ENCODE data around the gene ZNF644. TPM values are rescaled to one million over a fixed set of nuclear protein-coding genes. Genes with fewer than 3 reads are reported as not detected.

ZNF644 gene
- total and polyA plus RNA-seq, 11 donors = 15.2 to 46.6 (median 31.4) TPM

- H3K4me1 ChIP-seq = peaks cover 0 to 13% (median 8%) of the 10 kb centered on the region in 12 donors
- DNase-seq = no peak
- H3K36me3 ChIP-seq = no peaks in the 10 kb centered on the region
- 85 to 94% (median 88%) methylated on average over 1 of the region's 1 CpG for WGBS, 4 donors
- TF ChIP-seq POLR2A (IDR thresholded peaks at IDR 0.05) = no peak
- peak in 6 of 12 donors; percentile 5 to 26 (median 20) for TF ChIP-seq CTCF (IDR thresholded peaks at IDR 0.05)
- H3K27me3 ChIP-seq = peaks cover 0 to 11% (median 0%) of the 10 kb centered on the region in 9 donors
- no peak overlapping the region for H3K4me3 ChIP-seq
- intact Hi-C loops (cut with DNase I) = loop anchor here in 3 of 10 donors (10.0 kb wide), 3 partner anchors 172 to 302 kb away; no protein-coding TSS in a partner anchor
- no peak overlapping the region for H3K27ac ChIP-seq
- no peaks in the 10 kb centered on the region for H3K9me3 ChIP-seq
- ATAC-seq = no peak
Observed at GRCh38 chr1:91026777-91027176, 4.9 kb upstream of the ZNF644 start.

- ATAC-seq (no peak), DNase-seq (no peak)
- Histone ChIP-seq H3K9me3 (no peaks in the 10 kb centered on the region), H3K4me3 (no peak overlapping the region), H3K36me3 (no peaks in the 10 kb centered on the region), H3K4me1 (peaks cover 0 to 13% (median 8%) of the 10 kb centered on the region in 12 donors), H3K27ac (no peak overlapping the region), H3K27me3 (peaks cover 0 to 8% (median 0%) of the 10 kb centered on the region in 9 donors)
- intact Hi-C loops (cut with DNase I) = loop anchor here in 3 of 10 donors (10.0 kb wide), 3 partner anchors 172 to 302 kb away; no protein-coding TSS in a partner anchor
- WGBS, 4 donors = 92 to 95% (median 94%) methylated on average over 4 of the region's 4 CpGs
- TF ChIP-seq POLR2A (IDR thresholded peaks at IDR 0.05) = no peak
- no peak for TF ChIP-seq CTCF (IDR thresholded peaks at IDR 0.05)
Observed at GRCh38 chr1:91026320-91026719, 4.5 kb upstream of the ZNF644 start.

GRCh38 chr1:91024481-91025119, 2.8 kb upstream of the ZNF644 start:
- TF ChIP-seq CTCF (IDR thresholded peaks at IDR 0.05) = no peak
- no peak for TF ChIP-seq POLR2A (IDR thresholded peaks at IDR 0.05)
- Histone ChIP-seq H3K27me3 (no peaks in the 10 kb centered on the region), H3K4me3 (no peak overlapping the region), H3K36me3 (peaks cover 0 to 5% (median 0%) of the 10 kb centered on the region in 9 donors), H3K9me3 (no peaks in the 10 kb centered on the region), H3K27ac (no peak overlapping the region), H3K4me1 (peaks cover 0 to 27% (median 18%) of the 10 kb centered on the region in 12 donors)
- intact Hi-C loops (cut with DNase I) = loop anchor here in 5 of 10 donors (5.0 to 10.0 kb wide), 6 partner anchors 143 to 478 kb away; partner anchors contain the start of gene CDC7 (in 1 of the 5)
- 76 to 84% (median 78%) methylated on average over 3 of the region's 3 CpGs for WGBS, 4 donors
- DNase-seq (no peak), ATAC-seq (no peak)

GRCh38 chr1:91022518-91022929, 689 bp upstream of the ZNF644 start:
- Histone ChIP-seq H3K4me1 (peaks cover 0 to 47% (median 35%) of the 10 kb centered on the region in 12 donors), H3K4me3 (peak overlapping the region; percentile 66 to 97 (median 88)), H3K9me3 (no peaks in the 10 kb centered on the region), H3K27me3 (no peaks in the 10 kb centered on the region), H3K36me3 (peaks cover 0 to 11% (median 0%) of the 10 kb centered on the region in 9 donors), H3K27ac (peak overlapping the region; percentile 95 to 100 (median 100))
- 44 to 67% (median 51%) methylated on average over 6 of the region's 6 CpGs for WGBS, 4 donors
- intact Hi-C loops (cut with DNase I) = loop anchor here in 5 of 10 donors (5.0 to 10.0 kb wide), 6 partner anchors 145 to 480 kb away; partner anchors contain the start of gene CDC7 (in 1 of the 5)
- ATAC-seq (no peak), DNase-seq (no peak)
- no peak for TF ChIP-seq CTCF (IDR thresholded peaks at IDR 0.05)
- no peak for TF ChIP-seq POLR2A (IDR thresholded peaks at IDR 0.05)

Data from heart left ventricle (tissue), 16 donors.